ENCODE measurements around the gene COL6A3. TPM values are rescaled to one million over a fixed set of nuclear protein-coding genes. Genes with fewer than 3 reads are reported as not detected.
"Not testable (repeated sequence)": the region's sequence is repeated elsewhere in the genome, so short reads cannot be mapped to it uniquely, and the experiment has no call there.

Gene COL6A3
- total RNA-seq, 2 experiments from 2014 or later: 0.53 to 1.5 TPM

- H3K9me3 Mint-ChIP-seq (ENCODE audit: low read depth); ATAC-seq; DNase-seq; H3K27me3 Mint-ChIP-seq; H3K36me3 Mint-ChIP-seq; H3K27ac Mint-ChIP-seq; H3K4me3 Mint-ChIP-seq; H3K4me1 Mint-ChIP-seq; CTCF ChIA-PET: not testable (repeated sequence)
Measured at GRCh38 chr2:237354172-237354571, 59.8 kb downstream of the COL6A3 start.

- H3K36me3 Mint-ChIP-seq: no peaks in the 10 kb centered on the region
- no peaks in the 10 kb centered on the region for H3K9me3 Mint-ChIP-seq (ENCODE audit: low read depth)
- H3K27me3 Mint-ChIP-seq: no peaks in the 10 kb centered on the region
- DNase-seq: no peak
- H3K4me3 Mint-ChIP-seq: no peak overlapping the region
- H3K4me1 Mint-ChIP-seq: no peaks in the 10 kb centered on the region
- no peak overlapping the region for H3K27ac Mint-ChIP-seq
- CTCF ChIA-PET: no interaction called here
- ATAC-seq: no peak
Measured at GRCh38 chr2:237353215-237353614, 60.7 kb downstream of the COL6A3 start.

- Mint-ChIP-seq H3K4me1 (no peaks in the 10 kb centered on the region), H3K27me3 (no peaks in the 10 kb centered on the region), H3K9me3 (ENCODE audit: low read depth) (no peaks in the 10 kb centered on the region), H3K36me3 (no peaks in the 10 kb centered on the region), H3K27ac (no peak overlapping the region), H3K4me3 (no peak overlapping the region)
- ATAC-seq (no peak), DNase-seq (no peak)
- CTCF ChIA-PET: no interaction called here
Measured at GRCh38 chr2:237352279-237352845, 61.6 kb downstream of the COL6A3 start.

GRCh38 chr2:237351796-237352195 lies 62.2 kb downstream of the COL6A3 start:
- Mint-ChIP-seq H3K9me3 (ENCODE audit: low read depth) (no peaks in the 10 kb centered on the region), H3K4me1 (no peaks in the 10 kb centered on the region), H3K27ac (no peak overlapping the region), H3K4me3 (no peak overlapping the region), H3K27me3 (no peaks in the 10 kb centered on the region), H3K36me3 (no peaks in the 10 kb centered on the region)
- DNase-seq (no peak), ATAC-seq (no peak)
- CTCF ChIA-PET: no interaction called here

DNA sequence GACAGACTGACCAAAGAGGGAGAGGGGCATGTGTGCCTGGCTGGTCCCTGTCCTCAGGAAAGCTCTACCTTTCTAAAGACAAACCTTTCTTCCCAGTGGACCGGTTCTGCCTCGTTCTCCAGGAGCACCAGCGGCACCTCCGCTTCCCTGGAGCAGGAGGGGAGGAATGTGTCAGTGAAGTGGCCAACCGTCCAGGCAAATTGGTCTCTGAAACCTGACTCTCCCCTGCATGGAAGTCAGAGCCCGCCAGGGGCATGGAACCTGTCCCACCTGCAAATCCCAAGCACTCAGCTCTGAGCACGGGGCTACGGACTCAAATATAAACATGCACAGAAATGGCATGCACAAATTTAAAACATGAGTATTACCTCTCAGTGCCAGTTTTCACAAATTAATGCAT lies 62.9 kb downstream of the COL6A3 start:
- H3K27ac Mint-ChIP-seq: no peak overlapping the region
- H3K36me3 Mint-ChIP-seq: no peaks in the 10 kb centered on the region
- H3K9me3 Mint-ChIP-seq (ENCODE audit: low read depth): no peaks in the 10 kb centered on the region
- no peak for ATAC-seq
- no peaks in the 10 kb centered on the region for H3K27me3 Mint-ChIP-seq
- CTCF ChIA-PET: no interaction called here
- DNase-seq: no peak
- H3K4me3 Mint-ChIP-seq: no peak overlapping the region
- H3K4me1 Mint-ChIP-seq: no peaks in the 10 kb centered on the region

- Mint-ChIP-seq H3K9me3 (ENCODE audit: low read depth) (no peaks in the 10 kb centered on the region), H3K36me3 (no peaks in the 10 kb centered on the region), H3K27me3 (no peaks in the 10 kb centered on the region), H3K4me1 (no peaks in the 10 kb centered on the region), H3K27ac (no peak overlapping the region), H3K4me3 (no peak overlapping the region)
- ATAC-seq: no peak
- no peak for DNase-seq
- CTCF ChIA-PET: no interaction called here
Measured at GRCh38 chr2:237350597-237350996, 63.4 kb downstream of the COL6A3 start.

GRCh38 chr2:237350070-237350469 lies 63.9 kb downstream of the COL6A3 start:
- no peak overlapping the region for H3K4me3 Mint-ChIP-seq
- CTCF ChIA-PET: no interaction called here
- DNase-seq (no peak), ATAC-seq (no peak)
- H3K9me3 Mint-ChIP-seq (ENCODE audit: low read depth): no peaks in the 10 kb centered on the region
- H3K27me3 Mint-ChIP-seq: no peaks in the 10 kb centered on the region
- H3K36me3 Mint-ChIP-seq: no peaks in the 10 kb centered on the region
- no peaks in the 10 kb centered on the region for H3K4me1 Mint-ChIP-seq
- no peak overlapping the region for H3K27ac Mint-ChIP-seq

GRCh38 chr2:237348281-237348865 lies 65.6 kb downstream of the COL6A3 start:
- CTCF ChIA-PET: no interaction called here
- Mint-ChIP-seq H3K4me3 (no peak overlapping the region), H3K9me3 (ENCODE audit: low read depth) (no peaks in the 10 kb centered on the region), H3K4me1 (no peaks in the 10 kb centered on the region), H3K27ac (no peak overlapping the region), H3K36me3 (no peaks in the 10 kb centered on the region), H3K27me3 (no peaks in the 10 kb centered on the region)
- DNase-seq: no peak
- no peak for ATAC-seq

DNA sequence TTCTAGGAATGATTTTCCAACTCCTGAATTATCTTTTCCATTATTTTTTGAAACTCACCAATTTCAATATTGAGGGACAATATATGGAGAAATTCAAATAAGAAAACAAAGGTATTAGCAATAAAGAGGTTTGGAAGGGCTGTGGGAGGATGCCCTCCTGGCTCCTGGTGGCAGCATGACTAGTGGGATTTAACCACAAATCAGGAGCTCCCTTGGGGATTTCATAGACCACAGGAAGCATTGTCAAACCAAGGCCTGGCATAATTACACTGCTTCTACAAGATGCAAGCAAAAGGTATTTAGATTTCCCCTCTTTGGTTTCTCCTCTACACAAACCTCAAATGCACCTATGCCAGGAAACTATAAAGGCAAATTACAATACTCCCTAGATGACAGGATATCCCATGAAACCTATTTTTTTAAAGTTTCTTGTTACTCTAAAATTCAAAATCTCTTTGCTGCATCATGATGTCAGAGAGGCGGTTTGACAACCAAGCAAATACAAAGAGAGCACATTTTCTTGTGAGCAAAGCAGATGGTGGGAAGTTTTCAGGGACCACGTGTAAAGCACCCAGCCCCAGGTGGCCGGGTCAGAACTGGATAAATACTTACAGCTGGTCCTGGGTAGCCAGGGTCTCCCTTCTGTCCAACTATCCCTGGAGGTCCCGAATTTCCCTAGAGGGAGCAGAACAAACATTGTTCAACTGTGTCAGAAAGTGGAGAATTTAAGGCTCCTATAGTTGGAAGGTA lies 67.9 kb downstream of the COL6A3 start:
- ATAC-seq (no peak), DNase-seq (no peak)
- CTCF ChIA-PET: no interaction called here
- Mint-ChIP-seq H3K27ac (no peak overlapping the region), H3K4me3 (no peak overlapping the region), H3K36me3 (no peaks in the 10 kb centered on the region), H3K4me1 (no peaks in the 10 kb centered on the region), H3K9me3 (ENCODE audit: low read depth) (no peaks in the 10 kb centered on the region), H3K27me3 (no peaks in the 10 kb centered on the region)

GRCh38 chr2:237345411-237345810 lies 68.6 kb downstream of the COL6A3 start:
- Mint-ChIP-seq H3K27me3 (no peaks in the 10 kb centered on the region), H3K4me3 (no peak overlapping the region), H3K27ac (no peak overlapping the region), H3K36me3 (no peaks in the 10 kb centered on the region), H3K9me3 (ENCODE audit: low read depth) (no peaks in the 10 kb centered on the region), H3K4me1 (no peaks in the 10 kb centered on the region)
- CTCF ChIA-PET: no interaction called here
- ATAC-seq (no peak), DNase-seq (no peak)

GRCh38 chr2:237344942-237345341 lies 69.0 kb downstream of the COL6A3 start:
- H3K4me1 Mint-ChIP-seq: no peaks in the 10 kb centered on the region
- DNase-seq: no peak

DNA sequence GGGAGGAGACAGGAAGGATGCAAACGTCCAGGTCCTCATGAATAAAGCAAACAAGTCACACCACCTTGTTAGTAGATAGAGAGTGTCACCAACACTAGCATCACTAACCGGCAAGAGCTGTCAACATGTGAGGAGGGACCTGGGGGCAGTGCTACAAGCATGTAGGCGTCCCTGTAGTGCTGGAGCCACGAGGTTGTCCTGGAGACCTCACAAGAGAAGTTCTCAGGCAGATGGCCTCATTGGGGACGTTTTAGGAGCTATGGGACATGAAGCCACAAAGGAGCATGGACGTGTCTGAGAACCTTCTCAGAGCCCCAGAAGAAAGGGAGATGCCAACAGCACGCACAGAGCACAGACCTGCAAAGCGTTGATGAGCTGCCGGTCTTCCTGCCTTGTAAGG lies 70.0 kb downstream of the COL6A3 start:
- no peaks in the 10 kb centered on the region for H3K9me3 Mint-ChIP-seq (ENCODE audit: low read depth)

More at GRCh38 chr2:237344942-237345341, 69.0 kb downstream of the COL6A3 start:
- no peaks in the 10 kb centered on the region for H3K9me3 Mint-ChIP-seq (ENCODE audit: low read depth)
- ATAC-seq: no peak
- CTCF ChIA-PET: no interaction called here
- H3K27ac Mint-ChIP-seq: no peak overlapping the region
- no peak overlapping the region for H3K4me3 Mint-ChIP-seq
- H3K36me3 Mint-ChIP-seq: no peaks in the 10 kb centered on the region
- H3K27me3 Mint-ChIP-seq: no peaks in the 10 kb centered on the region

DNA sequence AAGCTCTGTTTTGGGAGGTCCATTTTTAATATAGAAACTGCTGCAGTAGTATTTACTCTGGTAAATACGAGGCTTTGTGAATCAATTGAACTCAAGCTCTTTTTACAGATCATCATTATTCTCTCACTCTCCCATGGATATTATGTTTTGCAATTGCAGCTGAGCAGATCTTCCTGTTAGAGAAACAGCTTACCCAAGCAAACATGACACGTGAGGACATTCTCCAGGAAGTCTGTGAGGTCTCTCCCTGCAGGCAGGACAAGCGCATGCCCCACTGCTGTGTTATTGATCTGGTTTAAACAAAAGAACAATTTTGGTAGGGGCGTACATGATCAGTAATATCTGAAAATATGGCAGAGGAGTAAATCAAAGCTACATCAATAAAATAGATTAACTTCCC lies 72.1 kb downstream of the COL6A3 start:
- H3K9me3 Mint-ChIP-seq (ENCODE audit: low read depth): no peaks in the 10 kb centered on the region
- H3K4me3 Mint-ChIP-seq: no peak overlapping the region
- H3K4me1 Mint-ChIP-seq: no peaks in the 10 kb centered on the region
- DNase-seq (no peak), ATAC-seq (no peak)
- CTCF ChIA-PET: no interaction called here
- no peaks in the 10 kb centered on the region for H3K27me3 Mint-ChIP-seq
- no peaks in the 10 kb centered on the region for H3K36me3 Mint-ChIP-seq
- no peak overlapping the region for H3K27ac Mint-ChIP-seq

More for the DNA sequence above, 70.0 kb downstream of the COL6A3 start:
- Mint-ChIP-seq H3K4me3 (no peak overlapping the region), H3K4me1 (no peaks in the 10 kb centered on the region), H3K27ac (no peak overlapping the region), H3K27me3 (no peaks in the 10 kb centered on the region), H3K36me3 (no peaks in the 10 kb centered on the region)
- DNase-seq (no peak), ATAC-seq (no peak)
- CTCF ChIA-PET: no interaction called here

- CTCF ChIA-PET: no interaction called here
- ATAC-seq (no peak), DNase-seq (no peak)
- Mint-ChIP-seq H3K4me3 (no peak overlapping the region), H3K4me1 (no peaks in the 10 kb centered on the region), H3K9me3 (ENCODE audit: low read depth) (no peaks in the 10 kb centered on the region), H3K27me3 (no peaks in the 10 kb centered on the region), H3K27ac (no peak overlapping the region), H3K36me3 (no peaks in the 10 kb centered on the region)
Measured at GRCh38 chr2:237337586-237337985, 76.4 kb downstream of the COL6A3 start.
